ENCODE results near the gene OSM.

- TF ChIP-seq EZH2 (IDR thresholded peaks at IDR 0.05; ENCODE audit: low read length) (no peak), CTCF (optimal IDR thresholded peaks at IDR 0.05 in 1 of 3, IDR thresholded peaks at IDR 0.05 in 1 of 3, conservative IDR thresholded peaks at IDR 0.05 in 1 of 3; ENCODE audit: extremely low read depth in 1 of 3, insufficient read depth in 2 of 3, low read length in 3 of 3) (no peak)
Observed at GRCh38 chr22:30283342-30283741, 16.7 kb upstream of the OSM start.
